Measurements from ENCODE around the gene SH3RF3.

The SH3RF3 gene

DNA sequence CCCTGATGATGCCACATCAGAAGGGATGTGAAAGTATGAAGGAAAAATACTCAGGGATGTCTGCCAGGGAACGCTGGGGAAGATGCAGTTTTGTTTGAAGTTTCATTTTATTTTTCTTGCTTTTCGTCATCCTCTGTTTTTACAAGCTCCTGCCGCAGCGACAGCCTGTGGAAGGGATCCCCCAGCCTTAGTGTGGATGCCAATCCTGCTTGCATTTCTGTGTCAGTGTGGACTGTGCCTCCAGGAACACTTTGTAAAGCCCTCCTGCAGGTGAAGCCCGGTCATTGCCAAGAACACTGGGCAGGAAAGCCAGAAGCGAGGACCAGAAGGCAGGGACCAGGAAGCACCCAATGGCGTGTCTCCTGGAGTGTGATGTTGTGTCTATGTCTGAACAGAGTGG, 250.5 kb downstream of the SH3RF3 start:
- Histone ChIP-seq H2AFZ (ENCODE audit: low read depth, low read length) (no peak overlapping the region), H3K4me3 (ENCODE audit: insufficient read depth in 1 of 2, low read depth in 1 of 2, low read length in 2 of 2) (no peak overlapping the region), H3K18ac (ENCODE audit: low read depth in 1 of 2, low read length in 2 of 2) (no peak overlapping the region), H3K4me1 (ENCODE audit: control insufficient read depth, insufficient read depth, low read depth, low read length) (peaks cover 19% of the 10 kb centered on the region), H3K27ac (ENCODE audit: low read length, poor library complexity, severe bottlenecking) (no peak overlapping the region), H2AK5ac (ENCODE audit: low read length, severe bottlenecking) (no peak overlapping the region), H3K23ac (ENCODE audit: low read length in 2 of 2) (no peak overlapping the region), H3K14ac (ENCODE audit: low read length in 2 of 2) (no peak overlapping the region), H2BK12ac (ENCODE audit: low read length in 2 of 2) (no peak overlapping the region), H3K4me2 (ENCODE audit: low read length, poor library complexity, severe bottlenecking) (no peak overlapping the region), H3K9ac (ENCODE audit: low read length) (no peak overlapping the region), H2BK15ac (ENCODE audit: low read depth, poor library complexity, severe bottlenecking) (no peak overlapping the region), H4K8ac (ENCODE audit: low read length) (no peak overlapping the region), H2BK120ac (ENCODE audit: low read depth, low read length) (no peak overlapping the region), H3K27me3 (ENCODE audit: control insufficient read depth in 1 of 2, insufficient read depth in 1 of 2, low read length in 2 of 2) (no peaks in the 10 kb centered on the region), H3K4ac (ENCODE audit: low read depth in 1 of 2, low read length in 2 of 2) (no peak overlapping the region), H3K9me3 (ENCODE audit: control insufficient read depth, low read length) (no peaks in the 10 kb centered on the region), H3K36me3 (ENCODE audit: control insufficient read depth in 1 of 2, insufficient read depth in 2 of 2, low read depth in 1 of 2, low read length in 2 of 2) (peaks cover 9 to 16% of the 10 kb centered on the region in 2 experiments), H2BK5ac (ENCODE audit: low read depth, low read length, poor library complexity, severe bottlenecking) (no peak overlapping the region), H4K91ac (ENCODE audit: low read length) (no peak overlapping the region), H3K79me1 (replicated peaks; ENCODE audit: low read length, poor library complexity, severe bottlenecking) (peaks cover 3% of the 10 kb centered on the region)
- no peak for DNase-seq
- WGBS, result 95% methylated on average over 7 of the region's 7 CpGs

DNA sequence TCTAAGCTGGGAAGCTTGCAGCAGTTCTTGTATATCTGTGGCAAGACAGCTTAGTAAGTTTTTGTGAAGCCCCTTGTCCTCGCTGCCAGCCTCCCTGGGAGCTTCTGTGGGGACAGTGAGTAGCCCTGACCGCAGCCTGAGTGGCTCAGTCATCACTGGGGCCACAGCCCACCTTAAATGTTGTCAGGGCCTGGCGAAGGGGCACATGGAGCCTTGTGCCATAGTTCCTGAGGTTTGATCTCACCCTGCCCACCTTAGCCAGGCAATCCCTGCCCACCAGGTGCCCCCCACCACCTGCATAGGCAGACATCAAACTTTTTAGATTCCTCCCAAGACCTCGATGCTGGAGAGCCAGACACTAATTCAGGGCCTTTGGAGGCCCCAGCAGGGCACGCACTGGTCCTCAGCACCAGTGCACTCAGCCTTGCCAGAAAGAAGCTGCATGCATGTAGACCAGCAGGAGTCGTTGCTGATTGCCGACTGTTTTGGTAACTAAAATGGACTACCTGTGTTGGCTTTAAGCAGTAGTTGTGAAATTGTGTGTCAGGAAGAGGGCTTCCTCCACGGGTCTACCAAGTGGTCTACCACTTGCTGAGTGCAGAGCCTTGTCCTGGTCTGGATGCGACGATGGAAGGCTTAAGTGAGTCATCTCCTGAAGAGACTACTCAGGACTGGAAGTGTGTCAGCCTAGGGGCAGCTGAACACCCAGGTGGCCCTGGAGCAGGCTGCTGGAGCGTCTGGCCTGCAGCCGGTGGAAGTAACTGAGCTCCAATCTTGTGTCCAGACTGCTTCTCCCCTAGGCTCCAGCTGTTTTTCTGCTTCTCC, 251.7 kb downstream of the SH3RF3 start:
- no peak overlapping the region for H2AK5ac ChIP-seq (ENCODE audit: low read length, severe bottlenecking)
- H3K79me1 ChIP-seq (replicated peaks; ENCODE audit: low read length, poor library complexity, severe bottlenecking), result peaks cover 3% of the 10 kb centered on the region
- H3K4me3 ChIP-seq (ENCODE audit: insufficient read depth in 1 of 2, low read depth in 1 of 2, low read length in 2 of 2), result no peak overlapping the region
- no peak overlapping the region for H3K4me2 ChIP-seq (ENCODE audit: low read length, poor library complexity, severe bottlenecking)
- no peaks in the 10 kb centered on the region for H3K27me3 ChIP-seq (ENCODE audit: control insufficient read depth in 1 of 2, insufficient read depth in 1 of 2, low read length in 2 of 2)
- no peak overlapping the region for H3K27ac ChIP-seq (ENCODE audit: low read length, poor library complexity, severe bottlenecking)
- no peak overlapping the region for H2AFZ ChIP-seq (ENCODE audit: low read depth, low read length)
- H3K14ac ChIP-seq (ENCODE audit: low read length in 2 of 2), result no peak overlapping the region
- WGBS, result 66% methylated on average over 12 of the region's 12 CpGs
- H3K23ac ChIP-seq (ENCODE audit: low read length in 2 of 2), result no peak overlapping the region
- H2BK120ac ChIP-seq (ENCODE audit: low read depth, low read length), result no peak overlapping the region
- H3K18ac ChIP-seq (ENCODE audit: low read depth in 1 of 2, low read length in 2 of 2), result no peak overlapping the region
- H2BK12ac ChIP-seq (ENCODE audit: low read length in 2 of 2), result no peak overlapping the region
- no peak overlapping the region for H2BK15ac ChIP-seq (ENCODE audit: low read depth, poor library complexity, severe bottlenecking)
- DNase-seq, result peak; percentile 68
- no peak overlapping the region for H4K8ac ChIP-seq (ENCODE audit: low read length)
- H3K9me3 ChIP-seq (ENCODE audit: control insufficient read depth, low read length), result no peaks in the 10 kb centered on the region
- H2BK5ac ChIP-seq (ENCODE audit: low read depth, low read length, poor library complexity, severe bottlenecking), result no peak overlapping the region
- peaks cover 18% of the 10 kb centered on the region for H3K4me1 ChIP-seq (ENCODE audit: control insufficient read depth, insufficient read depth, low read depth, low read length)
- no peak overlapping the region for H4K91ac ChIP-seq (ENCODE audit: low read length)
- H3K9ac ChIP-seq (ENCODE audit: low read length), result no peak overlapping the region
- peaks cover 0 to 5% of the 10 kb centered on the region in 2 experiments for H3K36me3 ChIP-seq (ENCODE audit: control insufficient read depth in 1 of 2, insufficient read depth in 2 of 2, low read depth in 1 of 2, low read length in 2 of 2)
- no peak overlapping the region for H3K4ac ChIP-seq (ENCODE audit: low read depth in 1 of 2, low read length in 2 of 2)

DNA sequence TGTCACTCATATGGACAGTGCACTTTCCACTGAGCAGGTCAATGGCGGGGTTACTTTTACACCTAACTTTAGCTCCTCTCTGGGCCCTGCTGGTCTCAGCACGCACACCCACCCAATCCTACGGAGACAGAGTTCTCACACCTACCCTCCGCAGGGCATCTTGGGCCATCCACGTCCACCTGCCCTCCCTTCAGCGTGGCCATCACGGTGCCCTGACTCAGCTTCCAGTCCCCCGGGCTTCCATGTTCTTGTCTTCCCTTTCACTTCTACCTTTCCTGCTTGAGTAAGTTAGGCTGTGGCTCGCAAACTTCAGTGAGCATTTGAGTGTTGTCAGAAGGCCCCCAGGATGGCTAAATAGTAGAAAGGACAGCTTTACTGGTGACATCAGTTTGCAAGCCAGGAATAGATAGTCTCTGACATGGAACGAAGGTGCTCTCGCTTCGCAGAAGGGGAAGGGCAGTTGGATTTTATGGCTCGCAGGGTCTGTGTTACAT, 252.4 kb downstream of the SH3RF3 start:
- no peak overlapping the region for H3K27ac ChIP-seq (ENCODE audit: low read length, poor library complexity, severe bottlenecking)
- 94% methylated on average over 13 of the region's 13 CpGs for WGBS
- no peak overlapping the region for H3K9ac ChIP-seq (ENCODE audit: low read length)
- no peak overlapping the region for H2BK5ac ChIP-seq (ENCODE audit: low read depth, low read length, poor library complexity, severe bottlenecking)
- no peaks in the 10 kb centered on the region for H3K27me3 ChIP-seq (ENCODE audit: control insufficient read depth in 1 of 2, insufficient read depth in 1 of 2, low read length in 2 of 2)
- no peak overlapping the region for H2AFZ ChIP-seq (ENCODE audit: low read depth, low read length)
- no peak overlapping the region for H3K18ac ChIP-seq (ENCODE audit: low read depth in 1 of 2, low read length in 2 of 2)
- H3K9me3 ChIP-seq (ENCODE audit: control insufficient read depth, low read length), result no peaks in the 10 kb centered on the region
- no peak overlapping the region for H2BK12ac ChIP-seq (ENCODE audit: low read length in 2 of 2)
- no peak for DNase-seq
- H3K14ac ChIP-seq (ENCODE audit: low read length in 2 of 2), result no peak overlapping the region
- H2BK15ac ChIP-seq (ENCODE audit: low read depth, poor library complexity, severe bottlenecking), result no peak overlapping the region
- H3K4ac ChIP-seq (ENCODE audit: low read depth in 1 of 2, low read length in 2 of 2), result no peak overlapping the region
- no peak overlapping the region for H2AK5ac ChIP-seq (ENCODE audit: low read length, severe bottlenecking)
- no peak overlapping the region for H4K91ac ChIP-seq (ENCODE audit: low read length)
- H3K23ac ChIP-seq (ENCODE audit: low read length in 2 of 2), result no peak overlapping the region
- no peak overlapping the region for H3K4me3 ChIP-seq (ENCODE audit: insufficient read depth in 1 of 2, low read depth in 1 of 2, low read length in 2 of 2)
- H3K4me2 ChIP-seq (ENCODE audit: low read length, poor library complexity, severe bottlenecking), result no peak overlapping the region
- peaks cover 0 to 2% of the 10 kb centered on the region in 2 experiments for H3K36me3 ChIP-seq (ENCODE audit: control insufficient read depth in 1 of 2, insufficient read depth in 2 of 2, low read depth in 1 of 2, low read length in 2 of 2)
- peaks cover 19% of the 10 kb centered on the region for H3K4me1 ChIP-seq (ENCODE audit: control insufficient read depth, insufficient read depth, low read depth, low read length)
- H2BK120ac ChIP-seq (ENCODE audit: low read depth, low read length), result no peak overlapping the region
- H4K8ac ChIP-seq (ENCODE audit: low read length), result no peak overlapping the region
- peaks cover 3% of the 10 kb centered on the region for H3K79me1 ChIP-seq (replicated peaks; ENCODE audit: low read length, poor library complexity, severe bottlenecking)

GRCh38 chr2:109382226-109382895, 253.4 kb downstream of the SH3RF3 start:
- Histone ChIP-seq H3K27ac (ENCODE audit: low read length, poor library complexity, severe bottlenecking) (no peak overlapping the region), H3K9me3 (ENCODE audit: control insufficient read depth, low read length) (no peaks in the 10 kb centered on the region), H3K14ac (ENCODE audit: low read length in 2 of 2) (peak overlapping the region in 1 of 2 experiments; percentile 70), H4K91ac (ENCODE audit: low read length) (no peak overlapping the region), H2AFZ (ENCODE audit: low read depth, low read length) (no peak overlapping the region), H2BK12ac (ENCODE audit: low read length in 2 of 2) (no peak overlapping the region), H2BK15ac (ENCODE audit: low read depth, poor library complexity, severe bottlenecking) (no peak overlapping the region), H3K27me3 (ENCODE audit: control insufficient read depth in 1 of 2, insufficient read depth in 1 of 2, low read length in 2 of 2) (no peaks in the 10 kb centered on the region), H3K18ac (ENCODE audit: low read depth in 1 of 2, low read length in 2 of 2) (peak overlapping the region in 1 of 2 experiments; percentile 26), H3K23ac (ENCODE audit: low read length in 2 of 2) (no peak overlapping the region), H3K79me1 (replicated peaks; ENCODE audit: low read length, poor library complexity, severe bottlenecking) (peaks cover 3% of the 10 kb centered on the region), H2AK5ac (ENCODE audit: low read length, severe bottlenecking) (no peak overlapping the region), H2BK5ac (ENCODE audit: low read depth, low read length, poor library complexity, severe bottlenecking) (no peak overlapping the region), H3K4me2 (ENCODE audit: low read length, poor library complexity, severe bottlenecking) (no peak overlapping the region), H3K4me1 (ENCODE audit: control insufficient read depth, insufficient read depth, low read depth, low read length) (peaks cover 21% of the 10 kb centered on the region), H3K4ac (ENCODE audit: low read depth in 1 of 2, low read length in 2 of 2) (no peak overlapping the region), H4K8ac (ENCODE audit: low read length) (no peak overlapping the region), H3K36me3 (ENCODE audit: control insufficient read depth in 1 of 2, insufficient read depth in 2 of 2, low read depth in 1 of 2, low read length in 2 of 2) (peaks cover 0 to 2% of the 10 kb centered on the region in 2 experiments), H2BK120ac (ENCODE audit: low read depth, low read length) (no peak overlapping the region), H3K9ac (ENCODE audit: low read length) (no peak overlapping the region), H3K4me3 (ENCODE audit: insufficient read depth in 1 of 2, low read depth in 1 of 2, low read length in 2 of 2) (no peak overlapping the region)
- WGBS, result 90% methylated on average over 9 of the region's 9 CpGs
- no peak for DNase-seq

Data from mesenchymal stem cell (in vitro differentiated cells and primary cell).